Right renal pelvis (tissue), 4 donors: ENCODE measurements around the gene CUBN. TPM values are rescaled to one million over a fixed set of nuclear protein-coding genes. Genes with fewer than 3 reads are reported as not detected.
"Not testable (repeated sequence)": the region's sequence is repeated elsewhere in the genome, so short reads cannot be mapped to it uniquely, and the experiment has no call there.

Source experiments
- DNase-seq, 4 donors: peaks; one replicate each; pipeline ENCODE4 v3.0.0-alpha.2; 2013; ENCODE audit warnings: low read depth in 4 of 4, low spot score in 3 of 4, missing footprints in 1 of 4
- polyA plus RNA-seq, 4 donors: library from polyadenylated mRNA; unstranded; fragments of 120-200 nt; gene quantifications; one replicate each; pipeline ENCODE4 v1.2.1, GENCODE V29; 2013; ENCODE audit not compliant: insufficient read length in 4 of 4

CUBN gene
- polyA plus RNA-seq, 4 donors, result 165 to 260 (median 180) TPM

DNA sequence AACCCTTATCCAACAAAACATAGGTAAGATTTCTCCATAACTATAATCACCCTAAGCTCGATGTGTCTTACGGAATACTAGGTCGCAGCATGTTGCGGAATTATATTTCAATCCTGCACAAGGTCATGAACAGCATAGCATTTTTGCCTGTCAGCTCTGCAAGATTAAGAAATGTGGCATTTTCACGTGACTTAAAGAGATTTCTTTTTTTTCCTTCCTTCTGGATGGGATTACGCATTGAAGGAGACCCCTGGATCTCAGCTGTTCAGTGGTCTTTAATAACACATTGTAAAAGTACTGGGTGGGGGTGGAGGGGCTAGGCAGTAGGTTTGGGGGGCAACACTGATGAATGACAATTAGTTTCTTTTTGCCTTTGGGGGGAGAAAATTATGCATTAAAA is 106.7 kb downstream of the CUBN start:
- DNase-seq, result no peak

DNA sequence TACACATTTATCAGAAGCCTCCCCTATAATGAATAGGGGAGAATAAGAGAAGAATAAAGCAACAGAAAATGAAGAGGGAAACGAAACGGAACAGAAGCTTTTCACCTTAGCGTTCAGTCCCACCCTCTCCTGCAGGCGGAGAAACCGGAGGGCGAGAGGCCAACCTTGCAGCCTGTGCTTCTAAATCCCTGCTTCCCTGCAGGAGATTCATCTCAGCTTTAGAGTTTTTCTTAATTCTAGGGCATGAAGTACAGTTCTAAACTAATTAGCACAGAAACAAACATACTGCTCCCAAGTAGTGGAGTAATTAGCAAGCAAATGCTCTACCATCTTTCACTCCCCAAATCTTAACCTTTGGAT is 107.2 kb downstream of the CUBN start:
- no peak for DNase-seq

DNA sequence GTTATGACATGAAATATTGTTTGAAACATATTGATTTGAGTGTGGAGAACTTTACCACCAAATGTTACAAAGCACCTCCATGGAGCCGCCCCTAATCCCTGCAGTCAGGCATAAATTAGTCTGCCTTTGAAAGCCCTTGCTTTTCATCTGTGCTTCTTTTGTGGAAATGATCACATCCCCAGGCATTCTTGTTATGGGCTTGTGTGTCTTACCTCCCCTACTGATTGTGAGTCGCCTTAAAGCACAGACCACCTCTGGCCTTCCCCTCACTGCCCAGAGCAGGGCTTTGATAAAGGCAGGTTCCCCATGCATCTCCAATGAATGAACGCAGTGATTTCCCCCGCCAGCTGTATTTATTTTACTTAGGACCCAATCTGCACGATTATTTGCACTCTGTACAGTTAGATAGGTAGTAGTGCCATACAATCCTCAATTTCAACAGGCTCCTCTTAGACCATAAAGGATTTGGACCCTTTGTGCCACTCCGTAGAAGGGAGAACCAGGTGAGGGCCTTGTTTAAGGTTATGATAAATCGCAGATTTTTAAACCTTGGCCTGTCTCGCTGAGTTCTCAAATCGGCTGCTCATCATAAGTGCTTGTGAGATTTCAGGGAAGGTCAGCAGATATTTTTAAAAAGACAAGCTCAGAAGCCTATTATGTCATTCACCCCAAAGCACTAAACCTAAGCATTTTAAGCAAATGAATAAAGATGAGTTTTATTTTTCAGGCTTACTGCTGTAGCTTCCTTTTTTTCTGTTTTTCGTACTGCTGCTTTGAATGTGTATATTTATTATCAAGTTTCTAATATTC is 107.8 kb downstream of the CUBN start:
- DNase-seq, result no peak

GRCh38 chr10:17019696-17020095 is 109.9 kb downstream of the CUBN start:
- no peak for DNase-seq

DNA sequence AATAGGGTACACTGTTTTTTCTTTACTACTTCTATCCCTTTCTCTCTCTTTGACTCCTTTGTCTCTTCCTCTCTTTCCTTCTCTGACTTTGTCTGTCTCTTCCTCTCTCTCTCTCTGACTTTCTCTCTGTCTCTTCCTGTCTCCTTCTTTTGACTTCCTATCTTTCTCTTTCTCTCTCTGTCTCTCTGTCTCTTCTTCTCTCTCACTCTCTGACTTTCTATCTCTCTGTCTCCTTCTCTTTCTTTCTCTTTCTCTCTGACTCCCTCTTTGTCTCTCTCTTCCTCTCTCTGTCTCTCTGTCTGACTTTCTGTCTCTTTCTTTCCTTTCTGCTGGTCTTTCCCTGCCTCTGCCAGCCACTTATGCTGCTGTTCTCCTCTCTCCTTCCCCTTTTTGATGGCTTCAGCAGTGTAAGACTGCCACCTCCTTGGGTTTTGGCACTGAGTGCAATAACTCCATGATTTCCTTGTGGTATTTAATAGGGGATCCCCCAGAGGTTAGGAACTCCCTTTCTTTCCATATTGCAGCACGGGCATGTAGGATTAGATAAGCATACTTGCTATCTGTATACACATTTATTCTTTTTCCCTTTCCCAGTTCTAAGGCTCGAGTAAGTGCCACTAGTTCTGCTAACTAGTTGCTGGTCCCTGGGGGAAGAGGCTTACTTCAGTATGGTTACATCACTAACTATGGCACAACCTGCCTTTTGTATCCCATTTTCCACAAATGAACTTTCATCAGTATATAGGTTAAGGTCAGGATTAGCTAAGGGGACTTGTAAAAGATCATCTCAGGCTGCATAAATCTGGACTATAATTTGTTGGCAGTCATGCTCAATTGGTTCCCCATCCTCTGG is 116.3 kb downstream of the CUBN start:
- DNase-seq, result not testable (repeated sequence)

DNA sequence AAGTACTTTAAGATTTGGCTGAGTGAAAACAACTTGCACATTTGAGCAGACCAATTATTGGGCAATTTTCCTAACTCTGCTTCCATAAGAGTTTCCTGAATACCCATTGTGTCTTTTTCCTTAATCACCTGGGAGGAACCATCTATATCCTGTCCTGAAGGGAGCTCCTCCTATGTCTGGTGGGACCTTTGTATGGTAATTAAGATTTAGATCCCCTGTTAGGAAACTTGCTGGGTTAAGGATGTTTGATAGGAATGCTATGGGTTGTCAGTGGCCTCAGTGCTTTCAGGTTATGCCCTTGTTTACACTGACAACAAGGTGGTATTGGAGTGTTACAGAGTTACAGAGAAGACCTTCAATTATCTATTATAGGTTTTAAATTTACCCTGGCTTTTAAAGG is 116.9 kb downstream of the CUBN start:
- not testable (repeated sequence) for DNase-seq

DNA sequence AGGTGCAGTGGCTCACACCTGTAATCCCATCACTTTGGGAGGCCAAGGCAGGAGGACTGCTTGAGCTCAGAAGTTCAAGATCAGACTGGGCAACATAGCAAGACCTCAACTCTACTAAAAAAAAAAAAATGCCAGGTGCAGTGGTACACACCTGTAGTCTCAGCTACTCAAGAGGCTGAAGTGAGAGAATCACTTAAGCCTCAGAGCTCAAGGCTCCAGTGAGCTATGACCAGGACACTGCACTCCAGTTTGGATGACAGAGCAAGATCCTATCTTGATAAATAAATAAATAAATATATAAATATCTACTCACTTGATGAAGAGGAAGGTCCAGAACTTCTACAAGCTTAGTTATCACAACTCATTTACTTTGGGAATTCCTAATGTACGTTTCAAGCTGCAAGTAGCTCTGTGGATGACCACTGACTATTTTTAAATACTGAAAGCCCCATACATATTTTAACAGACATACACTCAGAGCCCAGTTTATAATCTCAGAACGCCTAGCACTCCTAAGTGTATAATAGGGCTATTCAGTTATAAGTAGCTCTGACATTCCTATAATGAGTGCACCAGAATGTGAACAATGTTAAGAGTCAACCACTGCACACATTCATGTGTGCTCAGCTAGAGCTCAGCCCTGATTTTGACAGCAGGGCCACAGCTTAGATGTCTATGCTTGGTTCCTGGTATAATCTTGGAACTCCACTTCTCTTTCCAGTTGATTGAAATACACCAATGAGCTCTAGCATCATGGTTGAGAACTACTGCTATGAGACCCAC is 119.1 kb downstream of the CUBN start:
- DNase-seq, result no peak

DNA sequence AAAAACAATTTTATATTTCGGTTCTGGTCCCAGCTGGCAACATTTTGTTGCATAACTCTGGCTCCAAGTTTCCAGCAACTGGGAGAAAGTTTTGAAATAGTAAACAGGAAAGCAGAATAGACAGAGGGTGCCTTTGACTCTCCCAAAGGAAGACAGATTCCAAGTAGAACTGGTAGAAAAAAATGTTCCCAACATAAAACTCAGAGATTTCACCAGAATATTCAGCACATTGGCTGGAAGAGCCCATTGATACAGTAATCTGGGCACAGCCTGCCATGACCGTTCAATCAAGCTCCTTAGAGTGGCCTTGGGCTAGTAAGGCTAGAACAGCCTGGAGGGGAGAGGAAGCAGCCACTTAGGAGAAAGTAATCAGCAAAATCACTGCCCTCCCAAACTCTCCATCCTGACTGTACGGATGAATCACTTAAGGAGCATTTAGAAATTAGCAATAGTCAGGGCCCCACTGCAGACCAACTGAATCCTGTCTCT is 120.4 kb downstream of the CUBN start:
- DNase-seq, result no peak

- DNase-seq, result no peak
Observed at GRCh38 chr10:17007418-17007770, 122.2 kb downstream of the CUBN start.

- DNase-seq, result no peak
Observed at GRCh38 chr10:17006631-17007417, 122.8 kb downstream of the CUBN start.

- no peak for DNase-seq
Observed at GRCh38 chr10:17005621-17006566, 123.7 kb downstream of the CUBN start.

DNA sequence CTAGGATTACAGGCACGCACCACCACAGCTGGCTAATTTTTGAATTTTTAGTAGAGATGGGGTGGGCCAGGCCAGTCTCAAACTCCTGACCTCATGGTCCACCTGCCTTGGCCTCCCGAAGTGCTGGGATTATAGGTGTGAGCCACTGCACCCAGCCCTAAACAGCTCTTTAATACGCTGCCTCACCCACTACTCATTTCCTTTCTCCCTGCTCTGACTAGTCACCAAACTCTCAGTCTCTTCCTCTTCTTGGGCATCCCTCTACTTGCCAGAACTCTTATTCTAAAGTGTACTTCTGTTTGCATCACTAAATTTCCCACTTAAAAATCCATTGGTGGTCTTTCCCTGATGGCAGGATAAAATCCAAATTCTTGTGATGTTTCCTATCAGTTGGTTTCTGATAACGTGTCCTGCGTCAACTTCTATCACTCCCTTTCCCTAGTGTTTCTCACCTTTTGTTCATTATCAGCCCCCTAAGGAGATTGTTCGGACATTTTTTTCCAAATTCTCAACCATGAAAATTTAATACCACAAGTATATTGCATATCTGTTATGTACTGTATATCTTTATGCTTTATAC is 124.7 kb downstream of the CUBN start:
- no peak for DNase-seq

- no peak for DNase-seq
Observed at GRCh38 chr10:17003651-17004286, 125.8 kb downstream of the CUBN start.

GRCh38 chr10:17003151-17003550 is 126.5 kb downstream of the CUBN start:
- DNase-seq, result no peak

- no peak for DNase-seq
Observed at GRCh38 chr10:17001961-17002749, 127.5 kb downstream of the CUBN start.

GRCh38 chr10:17001297-17001744 is 128.3 kb downstream of the CUBN start:
- no peak for DNase-seq

DNA sequence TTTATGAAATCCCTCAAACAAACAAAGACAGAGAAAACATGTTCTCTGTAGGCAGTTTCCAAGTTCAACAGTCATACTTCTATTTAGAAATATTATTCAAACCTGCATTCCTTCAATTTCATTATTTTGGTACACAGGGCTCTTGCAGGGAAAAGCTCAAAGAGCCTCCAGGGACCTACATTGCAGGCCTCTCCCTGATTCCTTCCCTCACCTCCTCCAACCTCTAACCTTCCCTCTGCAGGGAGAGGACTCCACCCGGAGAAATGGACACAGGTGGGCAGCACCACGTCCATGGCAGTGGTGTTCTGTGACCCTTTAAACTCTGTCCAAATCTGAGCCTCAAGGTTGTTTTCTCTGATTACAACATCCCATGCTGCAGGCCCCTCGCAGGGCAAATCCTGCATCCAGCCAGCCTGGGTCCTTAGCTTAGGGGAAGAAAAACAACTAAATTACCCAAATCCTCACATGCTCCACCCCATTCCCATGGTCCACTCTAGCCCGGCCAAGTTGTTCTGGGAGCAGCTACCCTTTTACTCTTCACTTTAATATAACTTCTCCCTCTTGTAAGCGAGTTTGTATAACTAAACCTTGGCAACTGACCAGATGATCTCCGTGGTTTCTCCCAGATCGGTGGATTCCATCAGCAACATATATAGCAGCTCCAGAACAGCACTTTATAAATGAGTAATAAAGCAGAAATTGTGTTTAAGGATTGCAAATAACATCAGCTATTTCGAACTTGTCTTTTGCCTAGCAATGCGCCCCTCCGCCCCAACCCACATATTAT is 129.8 kb downstream of the CUBN start:
- no peak for DNase-seq
